Sigmoid colon (tissue), 7 donors: ENCODE results near the gene MVB12B. TPM values are rescaled to one million over a fixed set of nuclear protein-coding genes. Genes with fewer than 3 reads are reported as not detected.

Experiments
- DNase-seq: peaks from one replicate; pipeline ENCODE4 v3.0.0-alpha.2; 2019
- H3K27ac ChIP-seq, 4 donors: fragments of 200-600 bp; sonication (generic); one replicate each; pipeline ENCODE4 v1.5.1; 2016 to 2019; ENCODE audit warnings: mild to moderate bottlenecking in 1 of 4
- H3K27me3 ChIP-seq, 3 donors: fragments of 200-600 bp; sonication (generic); one replicate each; pipeline ENCODE4 v1.5.1; 2019; ENCODE audit warnings: mild to moderate bottlenecking in 1 of 3
- H3K36me3 ChIP-seq, 4 donors: fragments of 200-600 bp; sonication (generic); one replicate each; pipeline ENCODE4 v1.5.1; 2016 to 2019
- H3K4me1 ChIP-seq, 4 donors: fragments of 200-600 bp; sonication (generic); one replicate each; pipeline ENCODE4 v1.5.1; 2017 to 2019
- H3K4me3 ChIP-seq, 4 donors: fragments of 200-600 bp; sonication (generic); one replicate each; pipeline ENCODE4 v1.5.1; 2017 to 2019; ENCODE audit warnings: mild to moderate bottlenecking in 2 of 4, moderate library complexity in 1 of 4
- H3K9me3 ChIP-seq, 4 donors: fragments of 200-600 bp in 3 of 4; sonication (generic) in 3 of 4; one replicate each; pipeline versions ENCODE4 v1.5.1 to v1.6.1; 2013 to 2019
- CTCF ChIP-seq, 4 experiments: fragments of 450-650 bp in 3 of 4; fragments of 200-600 bp in 1 of 4; IDR thresholded peaks; one replicate each; pipeline ENCODE4 v1.5.1; 2016 to 2019; ENCODE audit warnings: antibody characterized with exemption in 4 of 4, mild to moderate bottlenecking in 3 of 4, moderate library complexity in 2 of 4
- EP300 ChIP-seq, 4 donors: sonication (generic); formaldehyde crosslinking; IDR thresholded peaks; one replicate each; pipeline ENCODE4 v1.6.1; 2017; ENCODE audit warnings: antibody characterized with exemption in 4 of 4
- POLR2A ChIP-seq, 2 donors: fragments of 450-650 bp; IDR thresholded peaks; one replicate each; pipeline ENCODE4 v1.6.1; 2016; ENCODE audit warnings: antibody characterized with exemption in 2 of 2, mild to moderate bottlenecking in 2 of 2, moderate library complexity in 2 of 2
- POLR2AphosphoS5 ChIP-seq, 4 donors: sonication (generic); formaldehyde crosslinking; IDR thresholded peaks; one replicate each; pipeline ENCODE4 v1.6.1; 2017; ENCODE audit warnings: antibody characterized with exemption in 4 of 4
- WGBS, 2 donors: extraction: QIAGEN DNeasy Blood & Tissue Kit; methylation state at CpG; one replicate each; pipeline ENCODE4 v1.1.7; 2013; 5-methylcytosine and 5-hydroxymethylcytosine counted together
- intact Hi-C: fragments of 100-400 bp; cut with DNase I; formaldehyde crosslinking; loops from one replicate; pipeline ENCODE4 v1.15.1; 2023
- polyA plus RNA-seq, 3 donors: library from polyadenylated mRNA; stranded (reverse); fragments of 200-250 nt; gene quantifications; one replicate each; pipeline ENCODE4 v1.2.3, GENCODE V29; 2013
- total RNA-seq, 4 donors: library from RNA; depleted of rRNA; stranded (reverse); fragments of >200 nt; gene quantifications; one replicate each; pipeline ENCODE4 v1.1.0, GENCODE V29; 2016
- donor health status: healthy with polysubstance abuse.
- donor health status: Bipolar disorder and iron deficiency.
- donor health status: healthy.

The MVB12B gene
- total and polyA plus RNA-seq, 7 donors = 5.1 to 14.4 (median 12.2) TPM

GRCh38 chr9:126420643-126421564, 94.3 kb downstream of the MVB12B start:
- no peak overlapping the region for H3K27ac ChIP-seq
- DNase-seq = no peak
- H3K4me3 ChIP-seq = no peak overlapping the region
- no peaks in the 10 kb centered on the region for H3K27me3 ChIP-seq
- TF ChIP-seq POLR2A (IDR thresholded peaks at IDR 0.05) (no peak), CTCF (IDR thresholded peaks at IDR 0.05) (no peak), EP300 (IDR thresholded peaks at IDR 0.05) (no peak), POLR2AphosphoS5 (IDR thresholded peaks at IDR 0.05) (no peak)
- peaks cover 0 to 37% (median 9%) of the 10 kb centered on the region in 4 donors for H3K36me3 ChIP-seq
- H3K9me3 ChIP-seq = no peaks in the 10 kb centered on the region
- intact Hi-C loops = no loop called here
- WGBS, 2 donors = 60 to 89% methylated on average over 17 of the region's 17 CpGs
- no peaks in the 10 kb centered on the region for H3K4me1 ChIP-seq

- H3K27me3 ChIP-seq = no peaks in the 10 kb centered on the region
- DNase-seq = no peak
- no peak overlapping the region for H3K27ac ChIP-seq
- no peaks in the 10 kb centered on the region for H3K4me1 ChIP-seq
- no peaks in the 10 kb centered on the region for H3K9me3 ChIP-seq
- intact Hi-C loops = no loop called here
- 88 to 94% methylated on average over 25 of the region's 25 CpGs for WGBS, 2 donors
- no peak overlapping the region for H3K4me3 ChIP-seq
- peaks cover 0 to 37% (median 9%) of the 10 kb centered on the region in 4 donors for H3K36me3 ChIP-seq
- TF ChIP-seq POLR2A (IDR thresholded peaks at IDR 0.05) (no peak), EP300 (IDR thresholded peaks at IDR 0.05) (no peak), POLR2AphosphoS5 (IDR thresholded peaks at IDR 0.05) (no peak)
Measured at GRCh38 chr9:126421567-126422428, 95.2 kb downstream of the MVB12B start.

- Histone ChIP-seq H3K36me3 (peaks cover 0 to 41% (median 9%) of the 10 kb centered on the region in 4 donors), H3K9me3 (no peaks in the 10 kb centered on the region), H3K4me1 (no peaks in the 10 kb centered on the region), H3K27me3 (no peaks in the 10 kb centered on the region), H3K27ac (no peak overlapping the region), H3K4me3 (no peak overlapping the region)
- TF ChIP-seq POLR2A (IDR thresholded peaks at IDR 0.05) = no peak
- no peak for TF ChIP-seq POLR2AphosphoS5 (IDR thresholded peaks at IDR 0.05)
- TF ChIP-seq EP300 (IDR thresholded peaks at IDR 0.05) = no peak
- no peak for TF ChIP-seq CTCF (IDR thresholded peaks at IDR 0.05)
- intact Hi-C loops = no loop called here
- no peak for DNase-seq
- 77 to 91% methylated on average over 10 of the region's 10 CpGs for WGBS, 2 donors
Measured at GRCh38 chr9:126423142-126423915, 96.7 kb downstream of the MVB12B start.

- Histone ChIP-seq H3K4me1 (no peaks in the 10 kb centered on the region), H3K4me3 (no peak overlapping the region), H3K27me3 (no peaks in the 10 kb centered on the region), H3K9me3 (no peaks in the 10 kb centered on the region), H3K27ac (no peak overlapping the region), H3K36me3 (peaks cover 0 to 41% (median 9%) of the 10 kb centered on the region in 4 donors)
- intact Hi-C loops = no loop called here
- TF ChIP-seq POLR2AphosphoS5 (IDR thresholded peaks at IDR 0.05) (no peak), CTCF (IDR thresholded peaks at IDR 0.05) (no peak), POLR2A (IDR thresholded peaks at IDR 0.05) (no peak), EP300 (IDR thresholded peaks at IDR 0.05) (no peak)
- WGBS, 2 donors = 86 to 90% methylated on average over 3 of the region's 3 CpGs
- no peak for DNase-seq
Measured at GRCh38 chr9:126423916-126424185, 97.2 kb downstream of the MVB12B start.
